HCT116 (cell line): ENCODE measurements around the gene PRG2. TPM values are rescaled to one million over a fixed set of nuclear protein-coding genes. Genes with fewer than 3 reads are reported as not detected.

Experiments
- ATAC-seq: fragments of 200-7000 bp; cut with Tn5 transposase; 2 replicates; pipeline ENCODE4 v1.9.1; 2020; ENCODE audit warnings: mild to moderate bottlenecking, moderate library complexity
- BruUV-seq: library from RNA; stranded (reverse); fragments of 400-500 nt; replicated peaks from 2 replicates; lab custom pipeline; 2021; lab: Mats Ljungman, UMichigan
- CTCF ChIA-PET: fragments of 300-600 bp; sonication (Branson Sonifier 250); formaldehyde crosslinking; loops from one replicate; lab custom pipeline; 2021; ENCODE audit warnings: antibody characterized with exemption; lab: Charles Lee
- POLR2A ChIA-PET: fragments of 300-600, 350-600 bp; sonication (Branson Sonifier 250); formaldehyde crosslinking; loops from one replicate; lab custom pipeline; 2021; ENCODE audit warnings: antibody characterized with exemption; lab: Charles Lee
- RAD21 ChIA-PET, 2 experiments: fragments of 300-600 bp; sonication (Branson Sonifier 250); formaldehyde crosslinking; loops; one replicate each; lab custom pipeline; 2023; ENCODE audit warnings: low total read pairs in 2 of 2; ENCODE audit not compliant: uncharacterized antibody in 2 of 2, unreplicated experiment in 2 of 2, low non-redundant PET in 1 of 2; lab: Charles Lee
- DNase-seq: peaks from one replicate; pipeline ENCODE4 v3.0.0-alpha.2; 2010; ENCODE audit warnings: low read depth, low spot score
- H2AFZ ChIP-seq: fragments of 200-600 bp; shearing (Covaris generic), sonication (generic); 2 replicates; pipeline ENCODE4 v1.6.1; 2017; ENCODE audit warnings: low read depth, mixed run types, mixed read lengths, antibody characterized with exemption, low read length; ENCODE audit not compliant: poor library complexity, severe bottlenecking
- H3K27ac ChIP-seq: 2 replicates; pipeline ENCODE4 v1.5.1; 2012; ENCODE audit warnings: low read depth, low read length
- H3K27me3 ChIP-seq: fragments of 200-600 bp; sonication (generic); 2 replicates; pipeline ENCODE4 v1.6.1; 2016; ENCODE audit warnings: mixed run types, low read length, mixed read lengths; ENCODE audit not compliant: insufficient read depth
- H3K36me3 ChIP-seq, 2 experiments: fragments of 200-500 bp in 1 of 2; fragments of 200-600 bp in 1 of 2; sonication (Bioruptor generic) in 1 of 2; sonication (generic) in 1 of 2; 2 replicates each; pipeline versions ENCODE4 v1.5.1 to v1.6.1; 2014 to 2016; ENCODE audit warnings: low read length in 2 of 2, inconsistent platforms in 1 of 2, mixed read lengths in 1 of 2, mixed run types in 1 of 2; ENCODE audit not compliant: insufficient read depth in 2 of 2, control insufficient read depth in 1 of 2
- H3K4me1 ChIP-seq, 2 experiments: fragments of 200-600 bp in 1 of 2; sonication (generic) in 1 of 2; 2 replicates each; pipeline versions ENCODE4 v1.5.1 to v1.6.1; 2012 to 2017; ENCODE audit warnings: low read length in 2 of 2, inconsistent platforms in 1 of 2, mild to moderate bottlenecking in 1 of 2, mixed read lengths in 1 of 2, mixed run types in 1 of 2, moderate library complexity in 1 of 2; ENCODE audit not compliant: insufficient read depth in 2 of 2, control insufficient read depth in 1 of 2
- H3K4me2 ChIP-seq: fragments of 200-600 bp; sonication (generic); 2 replicates; pipeline ENCODE4 v1.6.1; 2017; ENCODE audit warnings: mixed run types, low read length, mixed read lengths
- H3K4me3 ChIP-seq, 2 experiments: fragments of 200-600 bp in 1 of 2; sonication (generic) in 1 of 2; replicated peaks in 1 of 2; 2 replicates each; pipeline ENCODE4 v1.5.1; 2011 to 2016; ENCODE audit warnings: low read length in 2 of 2, control low read depth in 1 of 2, low read depth in 1 of 2, mild to moderate bottlenecking in 1 of 2, mixed read lengths in 1 of 2, mixed run types in 1 of 2
- H3K79me2 ChIP-seq: fragments of 200-600 bp; sonication (generic); 2 replicates; pipeline ENCODE4 v1.6.1; 2017; ENCODE audit warnings: mild to moderate bottlenecking, mixed run types, low read length, moderate library complexity, mixed read lengths; ENCODE audit not compliant: insufficient read depth
- H3K9ac ChIP-seq: fragments of 200-600 bp; sonication (generic); 2 replicates; pipeline ENCODE4 v1.6.1; 2016; ENCODE audit warnings: low read length, mixed read lengths
- H3K9me2 ChIP-seq: fragments of 200-600 bp; sonication (generic), shearing (Covaris generic); 2 replicates; pipeline ENCODE4 v1.6.1; 2017; ENCODE audit warnings: mixed run types, mild to moderate bottlenecking, moderate library complexity; ENCODE audit not compliant: insufficient read depth
- H3K9me3 ChIP-seq, 2 experiments: fragments of 200-500 bp in 1 of 2; fragments of 200-600 bp in 1 of 2; sonication (Bioruptor generic) in 1 of 2; sonication (generic) in 1 of 2; 2 replicates each; pipeline ENCODE4 v1.6.1; 2014 to 2017; ENCODE audit warnings: low read length in 2 of 2, mixed read lengths in 2 of 2, inconsistent platforms in 1 of 2, low read depth in 1 of 2, mild to moderate bottlenecking in 1 of 2, mixed run types in 1 of 2, moderate library complexity in 1 of 2; ENCODE audit not compliant: control insufficient read depth in 1 of 2, insufficient read depth in 1 of 2
- H4K20me1 ChIP-seq: fragments of 200-600 bp; sonication (generic), shearing (Covaris generic); 2 replicates; pipeline ENCODE4 v1.6.1; 2017; ENCODE audit warnings: mixed run types, mild to moderate bottlenecking, moderate library complexity; ENCODE audit not compliant: insufficient read depth
- CEBPB ChIP-seq: IDR thresholded peaks from 2 replicates; pipeline ENCODE4 v1.6.1; 2012; ENCODE audit warnings: low read depth
- FOSL1 ChIP-seq: IDR thresholded peaks from 2 replicates; pipeline ENCODE4 v1.6.1; 2012; ENCODE audit warnings: low read depth
- JUND ChIP-seq: IDR thresholded peaks from 2 replicates; pipeline ENCODE4 v1.6.1; 2012
- MAX ChIP-seq: IDR thresholded peaks from 2 replicates; pipeline ENCODE4 v1.6.1; 2012
- POLR2A ChIP-seq: IDR thresholded peaks from 2 replicates; pipeline ENCODE4 v1.7.0; 2011; ENCODE audit warnings: borderline replicate concordance; ENCODE audit not compliant: insufficient read depth, insufficient read length; ENCODE audit errors: extremely low read depth
- REST ChIP-seq: IDR thresholded peaks from 2 replicates; pipeline ENCODE4 v1.6.1; 2012; ENCODE audit warnings: low read depth
- SIN3A ChIP-seq: IDR thresholded peaks from 2 replicates; pipeline ENCODE4 v1.6.1; 2012; ENCODE audit warnings: low read depth
- SRF ChIP-seq: IDR thresholded peaks from 2 replicates; pipeline ENCODE4 v1.6.1; 2012; ENCODE audit warnings: low read depth
- TCF7L2 ChIP-seq: IDR thresholded peaks from 2 replicates; pipeline ENCODE4 v1.7.0; 2011; ENCODE audit warnings: borderline replicate concordance, inconsistent platforms; ENCODE audit not compliant: insufficient read depth, insufficient read length; ENCODE audit errors: extremely low read depth
- ZFX ChIP-seq: fragments of 450-650 bp; IDR thresholded peaks from 2 replicates; pipeline ENCODE4 v1.6.1; 2017
- ZNF274 ChIP-seq: fragments of 200-500 bp; sonication (Bioruptor generic); IDR thresholded peaks from 2 replicates; pipeline ENCODE4 v1.6.1; 2014; ENCODE audit warnings: mild to moderate bottlenecking, low read depth, low read length, inconsistent platforms
- intact Hi-C: fragments of 100-400 bp; cut with micrococcal nuclease; formaldehyde crosslinking; loops from 2 replicates; pipeline ENCODE4 v1.10.0; 2022
- total RNA-seq: library from RNA; stranded (reverse); gene quantifications from one replicate; pipeline ENCODE4 v1.2.1, GENCODE V29; 2021; ENCODE audit not compliant: unreplicated experiment

Gene PRG2
- total RNA-seq, 1 experiment from 2014 or later, result 0.81 TPM

- TF ChIP-seq REST (no peak), SRF (no peak), ZFX (no peak), FOSL1 (no peak), TCF7L2 (no peak), ZNF274 (no peak)
- TF ChIP-seq, all 23 proteins: peak for 0
Observed at GRCh38 chr11:57344826-57345225, 45.6 kb downstream of the PRG2 start (continued).

- Histone ChIP-seq H3K9ac (no peak overlapping the region), H3K9me2 (no peaks in the 10 kb centered on the region), H4K20me1 (no peaks in the 10 kb centered on the region), H3K79me2 (no peaks in the 10 kb centered on the region), H3K4me3 (no peak overlapping the region), H3K4me1 (peaks cover 0 to 11% of the 10 kb centered on the region in 2 experiments; a peak in 2 of 4 replicates), H3K27ac (no peak overlapping the region), H3K27me3 (no peaks in the 10 kb centered on the region), H3K36me3 (no peaks in the 10 kb centered on the region), H3K4me2 (no peak overlapping the region), H2AFZ (no peak overlapping the region), H3K9me3 (no peaks in the 10 kb centered on the region)
- no TSS peak for BruUV-seq
- RAD21 ChIA-PET, result no interaction called here
- DNase-seq, result no peak
- intact Hi-C loops, result loop anchor here (2.0 kb wide), 2 partner anchors 183 to 1169 kb away; no protein-coding TSS in a partner anchor
- POLR2A ChIA-PET, result interaction anchor here (1.0 kb wide), 1 partner anchor 19 kb away, joined by 3 read pairs; the partner anchor contains the start of gene TNKS1BP1
- CTCF ChIA-PET, result no interaction called here
- TF ChIP-seq REST (no peak), TCF7L2 (no peak), JUND (no peak), SRF (no peak), MAX (no peak), SIN3A (no peak), CEBPB (no peak), POLR2A (no peak)
- ATAC-seq, result no peak
Observed at GRCh38 chr11:57343825-57344224, 46.6 kb downstream of the PRG2 start.
